COR-L47 (cell line): Measurements from ENCODE around the gene PAFAH1B1.

Source experiments
- DNase-seq: peaks from one replicate; lab custom pipeline; 2025; lab: John Stamatoyannopoulos, UW

The PAFAH1B1 gene

DNA sequence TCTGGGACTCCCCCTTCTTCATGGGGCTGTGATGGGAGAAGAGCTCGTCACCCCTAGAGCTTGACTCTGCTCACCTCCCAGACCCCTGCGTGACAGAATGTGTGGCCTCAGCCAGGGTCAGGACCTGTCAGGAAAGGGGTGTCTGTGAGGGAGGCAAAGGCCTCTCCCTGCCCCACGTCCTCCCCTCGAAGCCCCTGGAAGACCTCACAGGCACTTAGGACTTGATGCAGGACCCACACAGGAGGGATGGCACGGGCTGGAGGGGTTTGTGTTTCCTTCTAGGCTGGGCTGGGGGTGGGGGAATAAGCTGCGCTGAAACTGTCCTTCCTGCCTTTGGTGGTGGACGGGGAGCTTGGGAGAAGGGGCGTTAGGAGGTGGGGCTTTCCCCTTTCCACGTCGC lies 129.2 kb downstream of the PAFAH1B1 start:
- DNase-seq = no peak

DNA sequence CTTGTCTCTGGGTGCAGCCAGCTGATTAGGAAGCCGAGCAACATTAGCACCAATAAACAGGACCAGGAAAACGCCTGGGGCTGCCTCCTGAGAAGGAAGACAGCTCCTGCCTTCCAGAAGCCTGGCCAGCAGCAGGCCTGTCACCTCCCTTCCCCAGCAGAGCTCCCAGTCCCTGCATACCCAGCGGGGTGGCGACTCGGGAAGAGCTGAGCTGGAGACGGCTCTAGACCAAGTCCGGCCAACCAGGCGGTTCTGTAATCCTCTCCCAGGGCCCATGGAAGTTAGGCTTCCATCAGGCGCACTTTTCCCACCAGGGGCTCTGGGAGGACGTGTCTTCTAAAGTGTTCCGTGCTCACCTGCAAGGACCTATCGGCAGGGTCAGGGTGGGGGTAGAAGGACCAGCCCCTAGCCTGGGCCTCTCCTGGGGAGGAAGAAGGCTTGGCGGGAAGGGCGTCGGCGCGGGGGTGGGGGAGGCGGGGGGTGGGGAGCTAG lies 130.1 kb downstream of the PAFAH1B1 start:
- no peak for DNase-seq

DNA sequence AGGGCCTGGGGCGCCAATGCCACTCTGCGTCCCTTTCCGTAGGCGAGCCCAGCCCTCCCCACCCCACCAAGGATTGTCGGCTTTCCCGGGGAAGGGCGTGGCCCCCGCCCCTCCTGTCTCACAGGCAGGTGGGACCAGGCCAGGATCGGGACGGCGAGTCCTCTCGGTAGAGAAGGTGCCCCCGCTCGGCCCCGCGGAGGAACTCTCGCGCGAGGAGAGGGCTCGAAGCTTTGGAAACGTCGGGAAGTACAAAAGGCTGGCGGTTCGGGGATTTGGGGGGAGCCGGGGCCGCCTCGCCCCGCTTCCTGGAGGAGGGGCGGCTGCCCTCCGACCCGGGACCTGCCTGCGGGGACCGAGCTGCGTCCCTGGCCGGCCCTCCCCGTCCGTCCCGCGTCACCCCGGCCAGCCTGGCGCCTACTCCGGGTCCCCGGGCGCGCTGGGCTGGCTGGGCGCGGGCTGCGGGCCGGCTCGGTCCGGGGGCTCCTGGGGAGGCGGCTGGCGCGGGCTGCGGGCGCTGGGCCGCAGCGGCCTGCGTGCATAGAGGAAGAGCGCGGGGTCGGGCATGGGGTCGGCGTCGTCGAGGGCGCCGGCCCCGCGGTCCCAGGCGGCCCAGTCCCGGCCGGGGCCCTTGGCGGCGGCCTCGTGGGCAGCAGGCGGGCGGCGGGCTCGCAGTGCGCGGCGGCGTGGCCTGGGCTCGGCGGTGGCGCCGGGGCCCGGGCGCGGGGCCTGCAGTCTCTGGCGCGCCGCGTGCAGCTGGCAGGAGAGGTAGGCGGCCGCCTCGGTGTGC lies 130.7 kb downstream of the PAFAH1B1 start:
- DNase-seq = peak; percentile 43

- peak; percentile 36 for DNase-seq
These were observed 131.3 kb downstream of the PAFAH1B1 start for GRCh38 chr17:2724784-2725164.

- no peak for DNase-seq
These were observed 137.4 kb downstream of the PAFAH1B1 start for GRCh38 chr17:2730764-2731353.

GRCh38 chr17:2731807-2732206 lies 138.4 kb downstream of the PAFAH1B1 start:
- no peak for DNase-seq

DNA sequence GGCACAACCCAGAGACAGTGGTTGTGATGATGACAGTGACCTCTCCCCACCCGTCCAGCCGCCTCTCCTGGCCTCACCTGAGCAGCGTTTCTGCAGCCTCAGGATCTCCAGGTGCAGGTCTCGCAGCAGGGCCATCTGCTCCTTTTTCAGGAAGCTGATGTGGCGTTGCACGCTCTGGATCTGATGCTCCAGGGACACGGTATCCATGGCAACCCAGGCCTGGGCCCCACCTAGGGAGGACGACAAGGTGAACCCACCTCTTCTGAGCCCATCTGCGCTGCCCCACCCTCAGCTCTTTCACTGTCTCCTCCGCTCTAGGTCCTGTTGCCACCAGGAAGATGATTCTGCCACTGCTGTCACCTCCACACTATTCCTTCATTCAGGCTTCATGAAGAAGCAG lies 141.5 kb downstream of the PAFAH1B1 start:
- DNase-seq = no peak
